PC-9 (cell line): ENCODE data around the gene LHFPL2. TPM values are rescaled to one million over a fixed set of nuclear protein-coding genes. Genes with fewer than 3 reads are reported as not detected.

ENCODE experiments used
- BruUV-seq: library from RNA; stranded (reverse); fragments of 400-500 nt; replicated peaks from 2 replicates; lab custom pipeline; 2021; lab: Mats Ljungman, UMichigan
- CTCF ChIA-PET: fragments of 300-600 bp; sonication (Branson Sonifier 250); formaldehyde crosslinking; loops from one replicate; lab custom pipeline; 2022; ENCODE audit warnings: antibody characterized with exemption; lab: Charles Lee
- POLR2A ChIA-PET: fragments of 300-600 bp; sonication (Branson Sonifier 250); formaldehyde crosslinking; loops from one replicate; lab custom pipeline; 2022; ENCODE audit warnings: antibody characterized with exemption; ENCODE audit not compliant: unreplicated experiment; lab: Charles Lee
- DNase-seq, 2 experiments: peaks; one replicate each; pipeline versions ENCODE4 v3.0.0 to v3.0.0-alpha.2; 2015 to 2022; ENCODE audit warnings: mixed read lengths in 1 of 2
- H2AFZ ChIP-seq: fragments of 200-600 bp; sonication (generic); 2 replicates; pipeline ENCODE4 v1.8.1; 2017; ENCODE audit warnings: antibody characterized with exemption
- H3F3A ChIP-seq: fragments of 200-600 bp; sonication (generic); 2 replicates; pipeline ENCODE4 v1.8.1; 2017; ENCODE audit warnings: antibody characterized with exemption, mild to moderate bottlenecking, low read depth; ENCODE audit not compliant: insufficient read depth
- H3K27ac ChIP-seq: fragments of 200-600 bp; sonication (generic); 2 replicates; pipeline ENCODE4 v1.6.1; 2016; ENCODE audit warnings: mixed run types
- H3K27me3 ChIP-seq: fragments of 200-600 bp; sonication (generic); 2 replicates; pipeline ENCODE4 v1.6.1; 2016; ENCODE audit warnings: low read depth, mixed run types; ENCODE audit not compliant: insufficient read depth
- H3K36me3 ChIP-seq: fragments of 200-600 bp; sonication (generic); 2 replicates; pipeline ENCODE4 v1.6.1; 2016; ENCODE audit warnings: low read depth, mixed run types
- H3K4me1 ChIP-seq: fragments of 200-600 bp; sonication (generic); replicated peaks from 2 replicates; pipeline ENCODE4 v1.6.1; 2016; ENCODE audit warnings: mixed run types; ENCODE audit not compliant: insufficient read depth
- H3K4me2 ChIP-seq: fragments of 200-600 bp; sonication (generic); 2 replicates; pipeline ENCODE4 v1.6.1; 2017; ENCODE audit warnings: mixed run types
- H3K4me3 ChIP-seq: fragments of 200-600 bp; sonication (generic); 2 replicates; pipeline ENCODE4 v1.6.1; 2016; ENCODE audit warnings: mixed run types
- H3K79me2 ChIP-seq: fragments of 200-600 bp; sonication (generic); 2 replicates; pipeline ENCODE4 v1.6.1; 2017; ENCODE audit warnings: low read depth, mixed run types
- H3K9me2 ChIP-seq: fragments of 200-600 bp; sonication (generic); 2 replicates; pipeline ENCODE4 v1.8.1; 2017; ENCODE audit warnings: mild to moderate bottlenecking; ENCODE audit not compliant: insufficient read depth
- H3K9me3 ChIP-seq: fragments of 200-600 bp; sonication (generic); 2 replicates; pipeline ENCODE4 v1.8.1; 2016; ENCODE audit warnings: low read depth; ENCODE audit not compliant: insufficient read depth
- H4K20me1 ChIP-seq: fragments of 200-600 bp; sonication (generic); 2 replicates; pipeline ENCODE4 v1.8.1; 2017; ENCODE audit not compliant: insufficient read depth
- CTCF ChIP-seq: fragments of 200-600 bp; sonication (generic); conservative IDR thresholded peaks from 2 replicates; pipeline ENCODE4 v1.6.1; 2017; ENCODE audit warnings: mixed run types, antibody characterized with exemption, mild to moderate bottlenecking, moderate library complexity
- EZH2 ChIP-seq: fragments of 200-600 bp; sonication (generic); IDR thresholded peaks from 2 replicates; pipeline ENCODE4 v1.8.0; 2017; ENCODE audit warnings: antibody characterized with exemption, low read depth
- intact Hi-C: fragments of 100-400 bp; cut with micrococcal nuclease; formaldehyde crosslinking; loops from one replicate; pipeline ENCODE4 v1.10.0; 2022; ENCODE audit not compliant: unreplicated experiment
- total RNA-seq: library from RNA; stranded (reverse); gene quantifications from 2 replicates; pipeline ENCODE4 v1.2.3, GENCODE V29; 2021

LHFPL2 gene
- total RNA-seq, 1 experiment from 2014 or later, result 10.1 TPM

DNA sequence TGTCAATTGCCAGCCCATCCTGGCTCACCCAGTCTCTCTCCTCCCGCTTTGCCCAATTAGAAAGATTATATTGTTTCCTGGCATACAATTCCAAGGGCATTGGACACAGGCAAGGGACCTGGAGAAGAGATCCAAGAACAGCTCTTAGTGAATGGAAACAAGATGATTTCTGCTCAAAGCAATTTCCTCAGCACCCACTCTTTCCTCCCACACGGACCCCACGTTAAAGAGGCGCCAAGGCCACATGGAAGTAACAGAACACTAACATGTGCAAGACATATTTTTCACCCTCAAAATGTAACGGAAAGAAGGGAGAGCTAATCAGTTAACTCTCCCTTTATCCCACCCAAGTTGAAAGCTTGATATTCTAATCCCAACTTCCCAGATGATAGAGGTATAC, 111.2 kb downstream of the LHFPL2 start:
- H4K20me1 ChIP-seq, result no peaks in the 10 kb centered on the region
- ChIA-PET CTCF (no interaction called here), POLR2A (interaction anchor here (0.8 kb wide), 1 partner anchor 424 kb away, joined by 4 read pairs; no protein-coding TSS in a partner anchor)
- no peak overlapping the region for H3K27ac ChIP-seq
- intact Hi-C loops, result no loop called here
- H3K4me2 ChIP-seq, result no peak overlapping the region
- H3K79me2 ChIP-seq, result 0 out of 2 replicates have a peak, but pooled peaks cover 4% of the 10 kb centered on the region
- H3F3A ChIP-seq, result no peaks in the 10 kb centered on the region
- H3K9me2 ChIP-seq, result no peaks in the 10 kb centered on the region
- no peaks in the 10 kb centered on the region for H3K9me3 ChIP-seq
- H2AFZ ChIP-seq, result no peak overlapping the region
- BruUV-seq, result no TSS peak
- TF ChIP-seq EZH2, result no peak
- TF ChIP-seq CTCF, result no peak
- H3K4me1 ChIP-seq, result no peaks in the 10 kb centered on the region
- no peaks in the 10 kb centered on the region for H3K36me3 ChIP-seq
- no peaks in the 10 kb centered on the region for H3K27me3 ChIP-seq
- H3K4me3 ChIP-seq, result no peak overlapping the region
- no peak for DNase-seq

- Histone ChIP-seq H2AFZ (no peak overlapping the region), H3K4me1 (no peaks in the 10 kb centered on the region), H3K36me3 (no peaks in the 10 kb centered on the region), H3K4me3 (no peak overlapping the region), H3K27me3 (no peaks in the 10 kb centered on the region), H3K9me2 (no peaks in the 10 kb centered on the region), H4K20me1 (no peaks in the 10 kb centered on the region), H3K79me2 (0 out of 2 replicates have a peak, but pooled peaks cover 4% of the 10 kb centered on the region), H3K9me3 (no peaks in the 10 kb centered on the region), H3K4me2 (no peak overlapping the region), H3F3A (no peaks in the 10 kb centered on the region), H3K27ac (no peak overlapping the region)
- ChIA-PET CTCF (interaction anchor here (0.6 kb wide), 1 partner anchor 689 kb away, joined by 3 read pairs; no protein-coding TSS in a partner anchor), POLR2A (no interaction called here)
- no TSS peak for BruUV-seq
- no peak for DNase-seq
- intact Hi-C loops, result no loop called here
- no peak for TF ChIP-seq EZH2
- TF ChIP-seq CTCF, result no peak
Observed at GRCh38 chr5:78536661-78537196, 111.8 kb downstream of the LHFPL2 start.

GRCh38 chr5:78534905-78535200, 113.7 kb downstream of the LHFPL2 start:
- Histone ChIP-seq H3K27me3 (no peaks in the 10 kb centered on the region), H3K79me2 (0 out of 2 replicates have a peak, but pooled peaks cover 4% of the 10 kb centered on the region), H3K4me2 (no peak overlapping the region), H3K27ac (no peak overlapping the region), H3F3A (peaks cover 10% of the 10 kb centered on the region), H3K36me3 (no peaks in the 10 kb centered on the region), H3K4me1 (peaks cover 14% of the 10 kb centered on the region), H4K20me1 (no peaks in the 10 kb centered on the region), H2AFZ (no peak overlapping the region), H3K9me2 (no peaks in the 10 kb centered on the region), H3K9me3 (no peaks in the 10 kb centered on the region), H3K4me3 (no peak overlapping the region)
- TF ChIP-seq EZH2 (no peak), CTCF (no peak)
- intact Hi-C loops, result loop anchor here (5.0 kb wide), 1 partner anchor 43 kb away; no protein-coding TSS in a partner anchor
- CTCF ChIA-PET, result no interaction called here
- no TSS peak for BruUV-seq
- POLR2A ChIA-PET, result interaction anchor here (0.6 kb wide), 1 partner anchor 93 kb away, joined by 4 read pairs; no protein-coding TSS in a partner anchor
- no peak for DNase-seq
